Spleen (tissue), 11 donors: ENCODE measurements around the gene UTY. TPM values are rescaled to one million over a fixed set of nuclear protein-coding genes. Genes with fewer than 3 reads are reported as not detected.

Source experiments
- DNase-seq: peaks from one replicate; pipeline ENCODE4 v3.0.0-alpha.2; 2020
- H3K27ac ChIP-seq, 8 donors: fragments of 200-600 bp; sonication (generic) in 7 of 8; 1 replicate in 4 of 8; 2 replicates in 4 of 8; pipeline versions ENCODE4 v1.5.0 to v1.8.0; 2016 to 2021; ENCODE audit warnings: inconsistent platforms in 4 of 8, mild to moderate bottlenecking in 4 of 8, moderate library complexity in 1 of 8
- H3K27me3 ChIP-seq, 7 donors: fragments of 200-600 bp; sonication (generic) in 6 of 7; replicated peaks in 1 of 7; 1 replicate in 4 of 7; 2 replicates in 3 of 7; pipeline versions ENCODE4 v1.5.0 to v1.8.0; 2016 to 2021; ENCODE audit warnings: inconsistent platforms in 3 of 7, mild to moderate bottlenecking in 1 of 7
- H3K36me3 ChIP-seq, 6 donors: fragments of 200-600 bp; sonication (generic) in 5 of 6; 1 replicate in 4 of 6; 2 replicates in 2 of 6; pipeline versions ENCODE4 v1.5.0 to v1.8.0; 2016 to 2021; ENCODE audit warnings: inconsistent platforms in 2 of 6
- H3K4me1 ChIP-seq, 6 donors: fragments of 200-600 bp; sonication (generic) in 5 of 6; 1 replicate in 3 of 6; 2 replicates in 3 of 6; pipeline versions ENCODE4 v1.5.0 to v1.8.0; 2016 to 2021; ENCODE audit warnings: inconsistent platforms in 3 of 6
- H3K4me3 ChIP-seq, 8 donors: fragments of 200-600 bp; sonication (generic) in 7 of 8; 1 replicate in 4 of 8; 2 replicates in 4 of 8; pipeline versions ENCODE4 v1.5.0 to v1.8.0; 2016 to 2021; ENCODE audit warnings: inconsistent platforms in 4 of 8, mild to moderate bottlenecking in 4 of 8, moderate library complexity in 2 of 8
- H3K9me3 ChIP-seq, 8 donors: fragments of 200-600 bp; sonication (generic) in 7 of 8; 1 replicate in 4 of 8; 2 replicates in 4 of 8; pipeline versions ENCODE4 v1.5.0 to v1.8.0; 2016 to 2021; ENCODE audit warnings: inconsistent platforms in 4 of 8
- CTCF ChIP-seq, 11 experiments: fragments of 200-600 bp in 7 of 11; fragments of 450-650 bp in 4 of 11; sonication (generic) in 4 of 11; IDR thresholded peaks in 8 of 11; conservative IDR thresholded peaks in 3 of 11; 1 replicate in 7 of 11; 2 replicates in 4 of 11; pipeline versions ENCODE4 v1.4.0 to v1.8.0; 2016 to 2021; ENCODE audit warnings: antibody characterized with exemption in 11 of 11, inconsistent platforms in 4 of 11, mild to moderate bottlenecking in 1 of 11
- POLR2A ChIP-seq, 3 donors: fragments of 450-650 bp; IDR thresholded peaks; one replicate each; pipeline ENCODE4 v1.5.1; 2017; ENCODE audit warnings: antibody characterized with exemption in 3 of 3, mild to moderate bottlenecking in 1 of 3
- POLR2AphosphoS5 ChIP-seq, 3 donors: sonication (generic); formaldehyde crosslinking; IDR thresholded peaks; one replicate each; pipeline ENCODE4 v1.5.1; 2017; ENCODE audit warnings: antibody characterized with exemption in 3 of 3
- WGBS, 5 donors: extraction: QIAGEN DNeasy Blood & Tissue Kit in 3 of 5; methylation state at CpG; one replicate each; pipeline versions ENCODE4 v1.1.5 to v1.1.7; 2013 to 2018; 5-methylcytosine and 5-hydroxymethylcytosine counted together
- intact Hi-C: fragments of 100-400 bp; cut with DNase I; formaldehyde crosslinking; loops from one replicate; pipeline ENCODE4 v1.15.0; 2023; ENCODE audit warnings: low total_unique reads
- polyA plus RNA-seq, 3 donors: library from polyadenylated mRNA; stranded (reverse); fragments of 200-250 nt; gene quantifications; one replicate each; pipeline ENCODE4 v1.2.1, GENCODE V29; 2013
- total RNA-seq, 7 donors: library from RNA; depleted of rRNA in 3 of 7; stranded (reverse); fragments of >200 nt in 3 of 7; fragmentation: NEBNext Ultra II Directional in 4 of 7; extraction: Animal tissue kit (Norgen Biotek cat#: 25700) in 4 of 7; gene quantifications; one replicate each; pipeline versions ENCODE4 v1.1.0 to v1.2.1, GENCODE V29; 2016 to 2021
- donor health status: healthy with polysubstance abuse.
- donor health status: DM: no; HTN: no; CAD: no; lungs with moderate emphysema.
- donor health status: DM: no; HTN: no; CAD: no.
- donor health status: Bipolar disorder and iron deficiency.
- donor health status: healthy.
- donor health status: DM: no; HTN: no; CAD: no.
- donor health status: DM: yes; HTN: yes; CAD: no.

The UTY gene
- total and polyA plus RNA-seq, 10 donors = under 0.01 to 64.1 (median 4.5) TPM; not detected in 4

DNA sequence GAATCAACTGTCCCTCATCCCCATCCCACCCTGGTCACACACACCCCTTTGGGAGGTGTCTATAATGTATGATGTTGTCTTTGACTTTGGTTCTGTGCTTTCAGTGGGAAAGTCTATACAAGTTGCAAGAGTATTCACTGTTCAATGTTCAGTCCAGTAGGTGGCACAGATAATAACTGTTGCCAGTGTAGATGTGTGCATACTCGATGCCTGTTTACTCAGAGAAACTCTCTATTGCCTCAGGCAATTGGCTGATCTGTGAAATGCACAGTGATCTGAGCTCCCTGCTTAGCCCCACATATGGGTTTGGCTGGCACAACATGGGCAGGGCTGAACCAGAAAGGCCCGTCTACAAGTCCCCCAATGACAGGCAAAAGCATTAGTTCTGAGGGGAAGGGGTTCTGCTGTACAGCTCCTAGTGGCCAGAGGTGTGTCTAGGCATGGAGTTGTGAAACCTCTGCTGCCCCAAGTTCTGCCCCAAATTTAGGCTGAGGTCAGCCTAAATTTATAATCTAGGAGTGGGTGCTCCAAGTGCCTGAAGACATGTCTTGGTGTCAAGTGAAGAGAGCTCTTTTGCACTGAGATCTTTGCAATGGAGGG, 252.4 kb downstream of the UTY start:
- no peaks in the 10 kb centered on the region for H3K4me1 ChIP-seq
- no peaks in the 10 kb centered on the region for H3K36me3 ChIP-seq
- WGBS, 5 donors = 82 to 88% (median 82%) methylated on average over 1 to 2 of the region's 2 CpGs; no CpG with 5 or more reads in 2 of the 5 donors
- DNase-seq = no peak
- H3K27me3 ChIP-seq = no peaks in the 10 kb centered on the region
- intact Hi-C loops = no loop called here
- no peak overlapping the region for H3K27ac ChIP-seq
- TF ChIP-seq CTCF (IDR thresholded peaks at IDR 0.05 in 8 of 11, conservative IDR thresholded peaks at IDR 0.05 in 3 of 11) (no peak), POLR2AphosphoS5 (IDR thresholded peaks at IDR 0.05) (no peak), POLR2A (IDR thresholded peaks at IDR 0.05) (no peak)
- no peak overlapping the region for H3K4me3 ChIP-seq
- H3K9me3 ChIP-seq = peaks cover 0 to 5% (median 0%) of the 10 kb centered on the region in 8 donors

- 75 to 83% (median 83%) methylated on average over 5 of the region's 5 CpGs; no CpG with 5 or more reads in 2 of the 5 donors for WGBS, 5 donors
- no peaks in the 10 kb centered on the region for H3K4me1 ChIP-seq
- intact Hi-C loops = no loop called here
- H3K27ac ChIP-seq = no peak overlapping the region
- H3K36me3 ChIP-seq = no peaks in the 10 kb centered on the region
- H3K9me3 ChIP-seq = peaks cover 0 to 1% (median 0%) of the 10 kb centered on the region in 8 donors
- DNase-seq = no peak
- H3K4me3 ChIP-seq = no peak overlapping the region
- H3K27me3 ChIP-seq = no peaks in the 10 kb centered on the region
- TF ChIP-seq POLR2A (IDR thresholded peaks at IDR 0.05) = no peak
- no peak for TF ChIP-seq CTCF (IDR thresholded peaks at IDR 0.05 in 8 of 11, conservative IDR thresholded peaks at IDR 0.05 in 3 of 11)
- no peak for TF ChIP-seq POLR2AphosphoS5 (IDR thresholded peaks at IDR 0.05)
Measured at GRCh38 chrY:13210961-13211646, 268.7 kb downstream of the UTY start.

GRCh38 chrY:13205214-13205613, 274.6 kb downstream of the UTY start:
- intact Hi-C loops = no loop called here
- Histone ChIP-seq H3K4me3 (no peak overlapping the region), H3K27ac (no peak overlapping the region), H3K27me3 (no peaks in the 10 kb centered on the region), H3K36me3 (no peaks in the 10 kb centered on the region), H3K4me1 (no peaks in the 10 kb centered on the region), H3K9me3 (no peaks in the 10 kb centered on the region)
- DNase-seq = no peak
- TF ChIP-seq POLR2AphosphoS5 (IDR thresholded peaks at IDR 0.05) = no peak
- TF ChIP-seq CTCF (IDR thresholded peaks at IDR 0.05 in 8 of 11, conservative IDR thresholded peaks at IDR 0.05 in 3 of 11) = no peak
- TF ChIP-seq POLR2A (IDR thresholded peaks at IDR 0.05) = no peak
- WGBS, 5 donors = 69 to 91% (median 71%) methylated on average over 1 of the region's 1 CpG; no CpG with 5 or more reads in 2 of the 5 donors

Other genes with a start within 250 kb of the UTY start
- gene TMSB4Y, start 223.9 kb upstream of the UTY start, total RNA-seq = 1 to 10 TPM in 2 of 7 donors, not detected in 5; 2.4 to 3.8 TPM
- gene TMSB4Y, start 223.9 kb upstream of the UTY start, polyA plus RNA-seq = 1 to 10 TPM in 2 of 3 donors, not detected in 1; 2.0 to 2.7 TPM